K562 (cell line): Measurements from ENCODE around the gene USP37.

Experiments used
- ADNP ChIP-seq: fragments of 200-800 bp; sonication (Bioruptor generic); IDR thresholded peaks from 2 replicates; pipeline ENCODE4 v1.6.1; 2016; ENCODE audit warnings: missing genetic modification characterization, missing compliant biosample characterization
- CBFB ChIP-seq: sonication (generic); formaldehyde crosslinking; IDR thresholded peaks from 2 replicates; pipeline ENCODE4 v1.4.0; 2020; ENCODE audit warnings: mild to moderate bottlenecking, missing genetic modification reagents
- CTCF ChIP-seq, 3 experiments: IDR thresholded peaks in 2 of 3; conservative IDR thresholded peaks in 1 of 3; 2 replicates each; pipeline ENCODE4 v1.5.1; 2011 to 2012; ENCODE audit warnings: low read length in 3 of 3, mild to moderate bottlenecking in 3 of 3, control low read depth in 2 of 3, improper control_type of control experiment in 1 of 3, inconsistent platforms in 1 of 3, low read depth in 1 of 3, mixed read lengths in 1 of 3, moderate library complexity in 1 of 3; ENCODE audit not compliant: insufficient read depth in 2 of 3
- HDAC6 ChIP-seq: IDR thresholded peaks from 2 replicates; pipeline ENCODE4 v1.6.1; 2012; ENCODE audit warnings: low read depth, mild to moderate bottlenecking, control low read depth, inconsistent platforms, low read length, moderate library complexity
- HMG20B ChIP-seq: fragments of 250-450 bp; sonication (Bioruptor Pico); IDR thresholded peaks from 2 replicates; pipeline ENCODE4 v1.5.0; 2021; ENCODE audit warnings: mild to moderate bottlenecking
- JUNB ChIP-seq: fragments of 450-650 bp; formaldehyde crosslinking; conservative IDR thresholded peaks from 2 replicates; pipeline ENCODE4 v1.4.0; 2020; ENCODE audit warnings: mild to moderate bottlenecking
- LARP7 ChIP-seq: fragments of 450-650 bp; IDR thresholded peaks from 2 replicates; pipeline ENCODE4 v1.6.1; 2016
- NELFE ChIP-seq: IDR thresholded peaks from 2 replicates; pipeline ENCODE4 v1.6.1; 2011; ENCODE audit warnings: mild to moderate bottlenecking; ENCODE audit not compliant: insufficient read depth, insufficient read length
- POLR2A ChIP-seq: fragments of 450-650 bp; conservative IDR thresholded peaks from 2 replicates; pipeline ENCODE4 v1.6.1; 2016
- SRSF7 ChIP-seq: fragments of 200-400 bp; formaldehyde crosslinking; optimal IDR thresholded peaks from 2 replicates; pipeline ENCODE3; 2017; ENCODE audit warnings: mild to moderate bottlenecking, low read depth, low read length
- ZC3H4 ChIP-seq: sonication (generic); formaldehyde crosslinking; IDR thresholded peaks from 2 replicates; pipeline ENCODE4 v1.9.0; 2021; ENCODE audit warnings: missing genetic modification reagents, borderline replicate concordance
- ZNF24 ChIP-seq: fragments of 450-650 bp; IDR thresholded peaks from 2 replicates; pipeline ENCODE4 v1.6.1; 2016

GRCh38 chr2:218436992-218437391, 131.2 kb downstream of the USP37 start:
- TF ChIP-seq ZC3H4 (CRISPR knock-in tag) (no peak), CTCF (IDR thresholded peaks at IDR 0.05 in 2 of 3, conservative IDR thresholded peaks at IDR 0.05 in 1 of 3; ENCODE audit: insufficient read depth in 2 of 3, low read depth in 1 of 3, low read length in 3 of 3) (no peak), JUNB (no peak), HDAC6 (no peak), HMG20B (CRISPR knock-in tag) (no peak), POLR2A (no peak), LARP7 (no peak), ADNP (tag) (no peak), NELFE (no peak), SRSF7 (no peak), CBFB (CRISPR knock-in tag) (no peak), ZNF24 (no peak)
